ENCODE results near the gene DIS3L2.
A peak's percentile ranks its signal among the peaks of the same experiment; 100 is the strongest.
"Not testable (repeated sequence)": the region's sequence is repeated elsewhere in the genome, so short reads cannot be mapped to it uniquely, and the experiment has no call there.

Gene DIS3L2

GRCh38 chr2:232013701-232014353 lies 52.3 kb downstream of the DIS3L2 start:
- no peak for DNase-seq

DNA sequence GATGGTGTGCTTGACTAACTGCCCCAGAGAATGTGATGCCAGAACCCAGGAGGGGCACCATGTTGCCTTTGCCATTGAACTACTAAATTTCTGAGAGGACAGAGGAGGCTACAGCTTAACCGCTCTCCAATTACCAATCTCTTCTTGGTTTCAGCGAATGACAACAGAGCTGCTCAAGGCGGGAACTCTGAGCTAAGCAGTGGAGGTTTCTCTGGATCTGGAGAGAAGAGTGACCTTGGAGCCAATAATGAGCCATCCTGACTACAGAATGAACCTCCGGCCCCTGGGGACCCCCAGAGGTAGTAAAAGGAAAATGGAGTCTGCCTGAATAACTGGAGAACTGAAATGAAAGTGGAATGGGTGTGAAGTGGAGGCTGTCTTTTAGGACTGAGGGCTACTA lies 53.2 kb downstream of the DIS3L2 start:
- no peak for DNase-seq

- no peak for DNase-seq
Measured at GRCh38 chr2:232018181-232018580, 56.7 kb downstream of the DIS3L2 start.

GRCh38 chr2:232022718-232023117 lies 61.2 kb downstream of the DIS3L2 start:
- no peak for DNase-seq

DNA sequence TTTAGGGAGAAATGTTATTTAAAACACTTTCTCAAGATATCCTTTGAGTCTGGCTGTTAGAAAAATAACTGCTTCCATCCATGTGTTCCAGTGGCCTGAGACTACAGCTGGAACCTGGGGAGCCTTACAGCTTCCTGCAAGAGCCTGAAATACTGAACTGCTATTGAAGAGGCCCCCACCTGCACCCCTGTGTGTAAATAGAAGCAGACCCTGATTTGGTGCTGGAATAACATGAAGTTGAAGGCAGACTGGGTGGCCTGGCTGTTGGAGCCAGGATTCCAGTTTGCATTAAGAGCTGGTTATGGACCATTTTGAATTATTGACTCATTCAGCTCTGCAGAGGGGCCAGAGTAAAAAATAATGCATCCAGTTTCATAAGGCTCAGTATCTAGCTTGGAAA lies 61.9 kb downstream of the DIS3L2 start:
- DNase-seq = no peak

DNA sequence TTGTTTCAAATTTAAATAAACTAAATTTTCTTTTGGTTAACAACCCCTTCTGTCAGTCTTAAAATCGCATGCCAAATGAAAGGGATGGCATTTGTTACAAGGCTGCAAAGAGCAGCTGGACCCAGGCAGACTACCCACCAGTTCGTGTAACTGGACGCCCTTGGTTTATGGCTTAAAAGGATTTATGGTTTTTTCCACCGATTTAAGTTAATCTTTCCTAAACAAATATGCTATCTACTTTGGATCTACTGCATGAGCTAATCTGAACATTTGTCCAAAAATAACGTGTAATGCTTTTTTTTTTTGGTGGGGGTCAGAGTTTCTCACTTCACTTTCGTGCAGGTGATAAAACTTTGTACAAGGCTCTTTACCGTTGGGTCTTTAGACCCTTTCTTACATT lies 62.9 kb downstream of the DIS3L2 start:
- DNase-seq = no peak

GRCh38 chr2:232026910-232027309 lies 65.4 kb downstream of the DIS3L2 start:
- DNase-seq = no peak

GRCh38 chr2:232027530-232027929 lies 66.0 kb downstream of the DIS3L2 start:
- no peak for DNase-seq

DNA sequence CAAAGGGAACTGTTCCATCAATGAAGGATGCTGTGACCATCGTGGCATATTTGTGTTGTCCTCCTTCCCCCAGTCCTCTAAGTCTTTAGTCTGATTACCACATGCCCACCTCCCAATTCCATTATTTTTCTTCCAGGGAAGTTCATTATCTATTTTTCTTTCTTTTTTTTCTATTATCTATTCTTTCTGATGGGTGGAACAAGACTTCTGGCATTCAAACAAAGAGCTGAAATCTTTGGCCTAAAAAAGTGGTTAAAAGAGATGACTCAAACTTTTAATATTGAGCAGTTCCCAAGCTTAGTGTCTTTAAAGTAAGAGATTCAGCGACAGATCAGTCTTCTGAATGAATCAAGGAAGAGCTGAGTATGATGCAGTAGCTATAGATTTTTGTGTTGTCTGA lies 66.6 kb downstream of the DIS3L2 start:
- no peak for DNase-seq

DNA sequence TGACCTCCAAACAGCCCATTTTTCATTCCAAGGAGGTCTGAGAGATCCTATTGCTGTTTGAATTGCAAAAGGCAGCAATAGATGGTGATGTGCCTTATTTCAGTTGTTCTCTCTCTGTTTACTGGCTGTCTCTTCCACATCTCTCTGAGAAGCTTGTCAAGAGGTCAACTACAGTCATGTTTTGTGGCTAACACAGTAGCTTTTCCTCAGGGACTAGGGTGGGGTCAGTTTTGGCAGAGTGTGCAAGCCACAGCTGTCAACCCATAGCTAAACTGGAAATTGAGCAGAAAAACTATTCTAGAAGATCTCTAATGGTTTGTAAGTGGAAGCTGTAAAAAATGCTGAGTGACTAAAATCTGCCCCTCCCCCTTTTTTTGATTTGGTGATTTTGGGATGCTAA lies 67.1 kb downstream of the DIS3L2 start:
- no peak for DNase-seq

DNA sequence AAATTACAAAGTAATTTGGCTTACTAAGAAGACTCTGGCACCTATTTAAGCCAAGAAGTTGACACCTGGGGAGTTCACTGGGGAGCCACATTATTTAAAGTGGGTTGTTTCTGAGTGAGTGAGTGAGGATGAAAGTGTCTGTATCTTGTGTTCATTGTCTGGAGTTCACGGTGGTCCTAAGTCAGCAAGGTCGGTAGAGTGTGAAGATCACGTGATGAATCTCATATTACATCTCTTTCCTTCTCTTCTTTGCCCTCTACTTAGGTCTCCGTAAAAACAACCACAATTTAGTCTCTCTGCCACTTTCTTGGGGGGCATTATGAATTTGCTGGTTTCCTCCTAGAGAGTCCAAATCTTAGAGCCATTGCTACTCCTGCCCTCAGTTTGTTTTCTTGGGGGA lies 67.8 kb downstream of the DIS3L2 start:
- DNase-seq = no peak

- DNase-seq = no peak
Measured at GRCh38 chr2:232030229-232030628, 68.7 kb downstream of the DIS3L2 start.

- DNase-seq = not testable (repeated sequence)
Measured at GRCh38 chr2:232035292-232035691, 73.8 kb downstream of the DIS3L2 start.

GRCh38 chr2:232036876-232037275 lies 75.4 kb downstream of the DIS3L2 start:
- DNase-seq = not testable (repeated sequence)

DNA sequence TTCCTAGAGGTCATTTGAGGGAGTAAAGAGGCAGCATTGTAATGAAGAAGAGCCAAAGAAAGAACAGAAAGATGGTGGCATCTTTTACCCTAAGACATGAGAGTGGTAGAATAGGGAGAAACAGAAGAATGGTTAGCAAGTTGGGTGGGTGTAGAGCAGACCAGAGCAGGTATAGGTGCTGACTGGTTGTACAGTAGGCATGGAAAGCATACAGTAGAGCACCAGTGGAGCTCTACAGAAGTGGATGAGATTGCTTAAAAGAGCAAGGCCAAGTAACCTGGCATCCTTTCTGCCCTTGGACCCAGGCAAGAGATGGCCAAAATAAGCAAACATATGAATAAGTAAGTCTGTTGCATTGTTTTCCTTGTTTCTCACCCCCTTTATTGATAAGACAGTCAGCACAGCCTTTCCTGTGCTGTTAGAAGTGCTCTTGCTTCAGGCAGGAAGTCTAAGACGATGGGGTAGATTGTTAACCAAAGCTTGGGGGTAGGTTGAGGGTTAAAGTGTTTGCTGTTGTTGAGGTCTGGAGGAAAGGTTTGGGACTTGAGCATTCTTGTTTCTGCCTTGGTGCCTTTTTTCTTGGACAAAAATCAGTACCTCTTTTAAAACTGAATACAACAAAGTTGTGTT lies 76.9 kb downstream of the DIS3L2 start:
- DNase-seq = peak; percentile 4

DNA sequence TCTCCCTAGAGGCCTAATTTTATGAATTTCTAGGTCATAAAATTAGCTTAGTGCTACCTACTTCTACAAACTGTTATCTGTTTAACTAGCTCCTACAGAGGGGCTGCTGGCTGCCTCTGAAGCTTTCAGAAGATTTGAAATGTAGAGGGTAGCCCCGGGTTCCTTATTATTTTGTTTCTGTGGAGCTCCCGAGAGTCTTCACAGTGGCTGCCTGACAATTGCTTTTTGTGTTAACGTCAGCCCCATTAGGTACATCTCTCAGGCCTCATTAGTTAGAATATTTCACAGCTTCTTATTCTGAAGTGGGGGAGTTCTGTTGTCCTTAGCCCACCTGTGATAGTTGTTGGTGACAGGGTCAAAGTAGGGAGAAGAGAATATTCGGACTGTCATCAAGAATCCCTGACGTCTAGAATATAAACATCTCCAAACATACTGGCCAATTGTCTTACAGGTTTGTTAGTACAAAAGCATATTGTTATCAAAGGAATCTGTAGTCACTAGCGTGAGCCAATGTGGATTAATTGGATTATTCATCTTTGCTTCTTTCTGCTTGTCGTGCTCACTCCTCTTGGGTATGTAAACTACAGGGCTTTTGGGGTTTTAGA lies 77.5 kb downstream of the DIS3L2 start:
- no peak for DNase-seq

DNA sequence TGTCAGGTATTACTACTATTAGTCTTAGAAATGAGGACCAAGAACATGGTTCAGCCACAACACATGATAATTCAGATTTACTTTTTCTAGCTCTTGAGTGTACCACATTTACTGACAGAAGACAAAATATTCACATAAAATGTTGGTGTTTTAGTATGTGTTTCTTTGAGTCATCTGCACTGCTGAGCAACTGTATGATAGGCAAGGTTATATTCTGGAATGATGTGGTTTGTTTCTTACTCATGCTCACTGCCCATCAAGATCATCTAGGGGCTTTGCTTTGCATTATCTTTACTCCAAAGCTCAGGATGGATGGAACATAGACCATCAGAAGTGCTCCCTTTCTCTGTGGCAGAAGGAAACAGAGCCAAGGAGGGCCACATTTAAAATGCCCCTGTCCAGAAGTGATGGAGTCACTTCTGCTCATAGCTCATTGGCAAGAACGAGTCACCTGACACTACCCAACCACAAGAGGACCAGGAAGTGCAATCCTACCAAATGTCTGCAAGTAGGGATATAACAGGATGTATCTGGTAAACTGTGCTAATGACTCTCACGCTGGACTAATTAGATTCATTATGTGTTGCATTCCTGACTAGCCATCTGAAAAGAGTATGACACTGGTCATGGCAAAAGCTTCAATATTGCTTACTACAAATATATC lies 81.5 kb downstream of the DIS3L2 start:
- DNase-seq = no peak

GRCh38 chr2:232043966-232044365 lies 82.5 kb downstream of the DIS3L2 start:
- no peak for DNase-seq

GRCh38 chr2:232049350-232049749 lies 87.8 kb downstream of the DIS3L2 start:
- no peak for DNase-seq

- DNase-seq = no peak
Measured at GRCh38 chr2:232052591-232052990, 91.1 kb downstream of the DIS3L2 start.

GRCh38 chr2:232053777-232054176 lies 92.3 kb downstream of the DIS3L2 start:
- no peak for DNase-seq

DNA sequence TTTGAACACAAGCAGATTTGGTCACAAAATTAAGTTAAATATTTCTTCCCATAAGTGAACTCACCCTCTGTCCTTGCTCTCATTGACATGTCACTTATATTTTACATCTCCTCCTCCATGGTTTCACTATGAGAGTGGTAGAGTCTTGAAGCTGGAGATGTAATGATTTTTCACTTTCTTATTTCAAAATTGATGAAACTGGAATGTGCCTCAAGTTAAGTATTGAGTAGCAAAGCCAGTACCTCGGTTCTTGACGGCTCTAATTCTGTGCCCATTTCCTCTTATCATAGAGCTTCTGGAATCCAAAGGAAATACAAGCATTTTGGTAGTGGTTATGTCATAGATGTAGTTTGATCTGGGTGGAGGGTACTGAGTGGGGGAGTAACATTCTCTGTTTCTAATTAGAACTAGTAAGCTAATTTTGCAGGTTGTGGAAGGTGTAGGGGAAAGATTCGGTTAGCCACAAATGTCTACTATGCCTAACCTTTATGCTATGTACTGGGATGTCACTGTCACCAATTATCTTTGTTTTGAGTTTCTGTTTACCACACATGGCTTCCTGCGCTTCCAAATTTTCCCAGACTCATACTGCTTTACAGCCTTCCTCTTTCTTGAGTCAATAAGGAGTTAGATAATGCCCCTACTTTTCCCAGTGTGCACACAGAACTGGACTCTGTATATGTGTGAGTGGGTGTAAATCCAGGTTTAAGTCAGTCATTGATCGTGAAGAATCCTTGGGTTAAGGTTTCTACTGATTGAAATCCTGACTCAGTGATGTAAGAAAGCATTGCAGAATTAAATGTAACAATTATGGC lies 96.8 kb downstream of the DIS3L2 start:
- no peak for DNase-seq

- DNase-seq = no peak
Measured at GRCh38 chr2:232058931-232059330, 97.4 kb downstream of the DIS3L2 start.
